ENCODE measurements around the gene ACOX1.

Gene ACOX1

GRCh38 chr17:75926456-75926855 lies 52.5 kb downstream of the ACOX1 start:
- no peak for DNase-seq

- no peak for DNase-seq
These were observed 53.1 kb downstream of the ACOX1 start for GRCh38 chr17:75925912-75926311.

- no peak for DNase-seq
These were observed 53.9 kb downstream of the ACOX1 start for GRCh38 chr17:75925103-75925502.

- no peak for DNase-seq
These were observed 55.7 kb downstream of the ACOX1 start for GRCh38 chr17:75922963-75923874.

GRCh38 chr17:75922173-75922961 lies 56.6 kb downstream of the ACOX1 start:
- DNase-seq: no peak

GRCh38 chr17:75921596-75921995 lies 57.4 kb downstream of the ACOX1 start:
- no peak for DNase-seq

- DNase-seq: no peak
These were observed 58.9 kb downstream of the ACOX1 start for GRCh38 chr17:75920045-75920560.

GRCh38 chr17:75919611-75920010 lies 59.4 kb downstream of the ACOX1 start:
- no peak for DNase-seq

- no peak for DNase-seq
These were observed 61.0 kb downstream of the ACOX1 start for GRCh38 chr17:75917917-75918445.

- DNase-seq: no peak
These were observed 61.6 kb downstream of the ACOX1 start for GRCh38 chr17:75917141-75917916.

- no peak for DNase-seq
These were observed 63.7 kb downstream of the ACOX1 start for GRCh38 chr17:75915268-75915667.

GRCh38 chr17:75914643-75915267 lies 64.2 kb downstream of the ACOX1 start:
- no peak for DNase-seq

GRCh38 chr17:75913537-75914210 lies 65.3 kb downstream of the ACOX1 start:
- no peak for DNase-seq

- DNase-seq: no peak
These were observed 68.3 kb downstream of the ACOX1 start for GRCh38 chr17:75910699-75911098.

- DNase-seq: peak; percentile 74
These were observed 69.1 kb downstream of the ACOX1 start for GRCh38 chr17:75909812-75910274.

- peak; percentile 78 for DNase-seq
These were observed 69.7 kb downstream of the ACOX1 start for GRCh38 chr17:75909051-75909811.

GRCh38 chr17:75908201-75908600 lies 70.8 kb downstream of the ACOX1 start:
- no peak for DNase-seq

GRCh38 chr17:75906143-75906884 lies 72.7 kb downstream of the ACOX1 start:
- DNase-seq: no peak

- DNase-seq: peak; percentile 91
These were observed 74.0 kb downstream of the ACOX1 start, which contains the start of gene MRPL38 for GRCh38 chr17:75904749-75905521. MRPL38 (minus strand) TSS chr17:75904884; CDS start chr17:75904875, 9 bp downstream.
